Measurements from ENCODE around the gene RTN4R.

RTN4R gene

DNA sequence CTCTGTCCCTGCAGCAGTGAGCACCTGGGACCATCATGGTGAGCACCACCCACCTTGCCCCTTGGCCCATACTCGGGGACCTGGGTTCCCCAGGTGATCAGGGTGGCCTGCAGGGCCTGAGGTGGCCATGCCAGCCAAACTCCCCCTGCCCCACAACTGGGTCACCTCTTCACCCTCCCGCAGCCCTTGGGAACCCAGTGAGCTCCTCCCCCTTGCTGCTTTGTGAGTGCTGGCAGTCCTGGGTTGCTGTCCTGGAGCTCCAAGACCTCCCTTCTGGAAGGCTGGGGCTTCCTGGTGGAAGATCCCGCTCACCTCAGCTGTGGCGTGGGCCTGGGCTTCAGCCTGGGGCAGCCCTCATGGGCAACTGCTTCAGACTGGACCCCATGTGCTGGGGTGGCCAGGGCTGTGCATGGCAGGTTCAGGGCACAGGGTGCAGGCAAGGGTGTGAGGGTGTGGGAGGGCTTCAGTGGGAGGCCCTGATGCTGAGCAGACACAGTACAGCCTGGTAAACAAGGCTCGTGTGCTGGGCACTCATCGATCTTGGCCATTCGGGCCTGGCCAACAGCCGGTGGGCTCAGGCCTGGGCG, 57.6 kb downstream of the RTN4R start:
- no peak overlapping the region for H3K27ac ChIP-seq (ENCODE audit: low read depth, low read length)

DNA sequence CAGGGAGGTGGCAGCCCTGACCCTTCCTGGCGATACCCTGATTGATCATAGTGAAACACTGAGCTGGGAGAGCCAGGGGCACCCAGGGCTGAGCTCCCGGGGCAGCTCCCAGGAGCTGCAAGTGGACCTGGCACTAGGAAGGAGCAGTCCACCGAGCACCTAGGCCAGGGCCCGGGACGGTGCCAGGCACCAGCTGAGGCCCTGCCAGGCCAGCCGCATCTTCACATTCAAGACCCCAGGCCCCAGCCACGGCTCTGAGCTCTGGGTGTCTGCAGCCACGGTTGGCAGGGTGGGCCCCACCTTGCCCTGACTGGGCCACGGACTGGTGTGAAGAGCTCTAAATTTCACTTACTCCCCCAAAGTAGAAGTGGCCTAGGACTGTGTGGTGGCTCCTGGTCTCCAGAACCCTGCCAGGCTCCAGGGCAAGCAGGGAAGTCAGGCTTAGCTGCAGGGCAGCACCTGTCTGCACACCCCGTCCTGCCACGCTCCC, 58.3 kb downstream of the RTN4R start:
- H3K9me3 ChIP-seq (ENCODE audit: control insufficient read depth, insufficient read depth, low read length): no peaks in the 10 kb centered on the region
- H3K79me2 ChIP-seq (ENCODE audit: control insufficient read depth, low read length): peaks cover 9% of the 10 kb centered on the region
- H3K27ac ChIP-seq (ENCODE audit: low read depth, low read length): no peak overlapping the region
- H3K36me3 ChIP-seq (ENCODE audit: control insufficient read depth, low read length): no peaks in the 10 kb centered on the region
- H3K4me3 ChIP-seq (ENCODE audit: low read length): no peak overlapping the region
- H3K4me1 ChIP-seq (ENCODE audit: control insufficient read depth, low read length): peaks cover 14% of the 10 kb centered on the region
- H3K9me2 ChIP-seq (replicated peaks; ENCODE audit: control insufficient read depth, low read length): no peaks in the 10 kb centered on the region
- H3K4me2 ChIP-seq (ENCODE audit: low read length): no peak overlapping the region
- no peaks in the 10 kb centered on the region for H3K27me3 ChIP-seq (ENCODE audit: control insufficient read depth, low read length)
- no peaks in the 10 kb centered on the region for H4K20me1 ChIP-seq (ENCODE audit: control insufficient read depth, insufficient read depth, low read depth, low read length)
- TF ChIP-seq, protein P1, sequence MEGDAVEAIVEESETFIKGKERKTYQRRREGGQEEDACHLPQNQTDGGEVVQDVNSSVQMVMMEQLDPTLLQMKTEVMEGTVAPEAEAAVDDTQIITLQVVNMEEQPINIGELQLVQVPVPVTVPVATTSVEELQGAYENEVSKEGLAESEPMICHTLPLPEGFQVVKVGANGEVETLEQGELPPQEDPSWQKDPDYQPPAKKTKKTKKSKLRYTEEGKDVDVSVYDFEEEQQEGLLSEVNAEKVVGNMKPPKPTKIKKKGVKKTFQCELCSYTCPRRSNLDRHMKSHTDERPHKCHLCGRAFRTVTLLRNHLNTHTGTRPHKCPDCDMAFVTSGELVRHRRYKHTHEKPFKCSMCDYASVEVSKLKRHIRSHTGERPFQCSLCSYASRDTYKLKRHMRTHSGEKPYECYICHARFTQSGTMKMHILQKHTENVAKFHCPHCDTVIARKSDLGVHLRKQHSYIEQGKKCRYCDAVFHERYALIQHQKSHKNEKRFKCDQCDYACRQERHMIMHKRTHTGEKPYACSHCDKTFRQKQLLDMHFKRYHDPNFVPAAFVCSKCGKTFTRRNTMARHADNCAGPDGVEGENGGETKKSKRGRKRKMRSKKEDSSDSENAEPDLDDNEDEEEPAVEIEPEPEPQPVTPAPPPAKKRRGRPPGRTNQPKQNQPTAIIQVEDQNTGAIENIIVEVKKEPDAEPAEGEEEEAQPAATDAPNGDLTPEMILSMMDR (IDR thresholded peaks at IDR 0.05; ENCODE audit: low read depth, low read length, poor library complexity, severe bottlenecking): no peak
- no peak for TF ChIP-seq EZH2phosphoT487 (IDR thresholded peaks at IDR 0.05; ENCODE audit: borderline replicate concordance, low read length)
- H3F3A ChIP-seq (ENCODE audit: control insufficient read depth, insufficient read depth): no peaks in the 10 kb centered on the region

More for the DNA sequence above, 57.6 kb downstream of the RTN4R start:
- Histone ChIP-seq H3K4me1 (ENCODE audit: control insufficient read depth, low read length) (peaks cover 13% of the 10 kb centered on the region), H3K36me3 (ENCODE audit: control insufficient read depth, low read length) (no peaks in the 10 kb centered on the region), H3F3A (ENCODE audit: control insufficient read depth, insufficient read depth) (no peaks in the 10 kb centered on the region), H3K79me2 (ENCODE audit: control insufficient read depth, low read length) (peaks cover 9% of the 10 kb centered on the region), H3K4me3 (ENCODE audit: low read length) (no peak overlapping the region), H4K20me1 (ENCODE audit: control insufficient read depth, insufficient read depth, low read depth, low read length) (no peaks in the 10 kb centered on the region), H3K27me3 (ENCODE audit: control insufficient read depth, low read length) (no peaks in the 10 kb centered on the region), H3K9me3 (ENCODE audit: control insufficient read depth, insufficient read depth, low read length) (no peaks in the 10 kb centered on the region), H3K9me2 (replicated peaks; ENCODE audit: control insufficient read depth, low read length) (no peaks in the 10 kb centered on the region), H3K4me2 (ENCODE audit: low read length) (no peak overlapping the region)
- TF ChIP-seq, protein P1 (IDR thresholded peaks at IDR 0.05; ENCODE audit: low read depth, low read length, poor library complexity, severe bottlenecking): no peak
- no peak for TF ChIP-seq EZH2phosphoT487 (IDR thresholded peaks at IDR 0.05; ENCODE audit: borderline replicate concordance, low read length)

DNA sequence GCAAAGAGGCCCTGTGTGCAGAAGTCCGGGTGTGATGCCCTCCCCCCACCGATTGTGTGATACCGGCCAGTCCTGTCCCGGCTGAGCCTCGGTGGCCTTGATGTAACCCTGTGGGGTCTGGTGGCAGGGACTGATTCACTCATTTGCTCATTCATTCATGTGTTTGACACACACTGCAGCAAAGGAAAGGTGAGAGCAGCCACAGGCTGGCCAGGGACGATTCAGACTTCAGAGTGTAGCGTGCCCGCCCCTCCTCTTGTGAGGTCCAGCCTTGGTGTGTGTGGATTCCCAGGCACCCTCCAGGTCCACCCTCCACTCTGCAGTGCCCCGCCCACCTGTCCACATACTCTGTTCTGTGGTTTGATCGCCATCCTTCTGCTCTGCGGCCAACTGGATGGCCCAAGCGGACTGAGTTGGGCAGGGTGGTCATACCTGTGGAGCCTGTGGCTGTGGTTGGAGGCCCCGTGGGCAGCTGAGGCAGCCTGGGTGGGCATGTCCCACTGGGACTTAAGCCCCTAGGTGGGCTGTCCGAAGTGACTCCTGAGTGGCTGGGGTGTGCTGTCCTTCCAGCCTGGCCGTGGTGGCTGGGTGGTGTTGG, 59.3 kb downstream of the RTN4R start:
- Histone ChIP-seq H3K4me2 (ENCODE audit: low read length) (no peak overlapping the region), H3K27me3 (ENCODE audit: control insufficient read depth, low read length) (no peaks in the 10 kb centered on the region), H3K4me3 (ENCODE audit: low read length) (no peak overlapping the region), H3K27ac (ENCODE audit: low read depth, low read length) (no peak overlapping the region), H3K4me1 (ENCODE audit: control insufficient read depth, low read length) (peaks cover 14% of the 10 kb centered on the region), H3K79me2 (ENCODE audit: control insufficient read depth, low read length) (peaks cover 9% of the 10 kb centered on the region), H3K9me2 (replicated peaks; ENCODE audit: control insufficient read depth, low read length) (no peaks in the 10 kb centered on the region), H4K20me1 (ENCODE audit: control insufficient read depth, insufficient read depth, low read depth, low read length) (no peaks in the 10 kb centered on the region), H3F3A (ENCODE audit: control insufficient read depth, insufficient read depth) (no peaks in the 10 kb centered on the region), H3K36me3 (ENCODE audit: control insufficient read depth, low read length) (no peaks in the 10 kb centered on the region), H3K9me3 (ENCODE audit: control insufficient read depth, insufficient read depth, low read length) (no peaks in the 10 kb centered on the region)
- TF ChIP-seq, protein P1 (IDR thresholded peaks at IDR 0.05; ENCODE audit: low read depth, low read length, poor library complexity, severe bottlenecking): no peak
- no peak for TF ChIP-seq EZH2phosphoT487 (IDR thresholded peaks at IDR 0.05; ENCODE audit: borderline replicate concordance, low read length)

Data from DOHH2 (cell line).